Stimulated activated CD8-positive, alpha-beta memory T cell treated with anti-CD3 and anti-CD28 coated beads, Interleukin-7, amount 100 ng/mL, for 4 hours (primary cell): ENCODE data around the gene ARHGEF4.

Experiments
- DNase-seq, 2 donors: peaks; one replicate each; pipeline ENCODE4 v3.0.0-alpha.2; 2020; ENCODE audit warnings: low read depth in 2 of 2

The ARHGEF4 gene

DNA sequence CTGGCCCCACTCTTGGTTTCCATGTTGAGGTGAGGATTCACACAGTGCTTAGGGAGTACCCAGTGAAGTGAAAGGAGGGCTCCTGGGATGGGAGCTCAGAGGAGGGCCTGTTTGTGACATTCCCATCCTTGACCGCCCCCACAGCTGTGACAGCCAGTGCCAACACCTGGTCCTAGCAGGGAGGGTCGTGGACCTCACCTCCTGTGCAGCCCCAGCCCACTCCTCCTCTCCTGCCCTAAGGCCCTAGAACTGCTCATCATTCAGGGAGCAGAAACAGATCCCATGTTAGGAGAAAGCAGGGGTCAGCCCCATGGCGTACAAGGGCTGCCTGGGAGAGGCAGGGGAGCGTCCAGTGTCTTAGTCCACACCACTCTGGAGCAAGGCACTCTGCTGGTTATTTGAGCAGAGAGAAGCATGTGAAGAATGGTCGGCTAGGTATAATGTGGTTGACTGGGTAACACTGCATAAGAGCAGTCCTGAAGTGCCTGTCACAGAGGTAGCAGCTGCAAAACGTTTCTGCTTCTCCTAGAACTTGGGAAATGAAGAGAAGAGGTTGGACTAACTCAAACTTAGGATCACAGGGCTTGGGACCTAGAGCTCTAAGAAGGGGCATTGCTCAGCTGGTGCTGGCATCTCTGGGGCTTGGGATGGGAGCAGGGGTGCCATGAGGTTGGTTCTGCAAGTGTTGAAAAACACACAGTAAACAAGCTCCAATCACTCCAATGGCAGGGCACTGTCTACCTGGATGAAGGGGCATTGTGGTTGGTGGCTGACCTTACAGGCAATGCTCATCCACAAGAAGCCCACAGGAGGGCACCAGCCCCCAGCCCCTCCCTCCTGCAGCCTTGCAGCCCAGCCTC, 200.9 kb downstream of the ARHGEF4 start:
- DNase-seq, result no peak

DNA sequence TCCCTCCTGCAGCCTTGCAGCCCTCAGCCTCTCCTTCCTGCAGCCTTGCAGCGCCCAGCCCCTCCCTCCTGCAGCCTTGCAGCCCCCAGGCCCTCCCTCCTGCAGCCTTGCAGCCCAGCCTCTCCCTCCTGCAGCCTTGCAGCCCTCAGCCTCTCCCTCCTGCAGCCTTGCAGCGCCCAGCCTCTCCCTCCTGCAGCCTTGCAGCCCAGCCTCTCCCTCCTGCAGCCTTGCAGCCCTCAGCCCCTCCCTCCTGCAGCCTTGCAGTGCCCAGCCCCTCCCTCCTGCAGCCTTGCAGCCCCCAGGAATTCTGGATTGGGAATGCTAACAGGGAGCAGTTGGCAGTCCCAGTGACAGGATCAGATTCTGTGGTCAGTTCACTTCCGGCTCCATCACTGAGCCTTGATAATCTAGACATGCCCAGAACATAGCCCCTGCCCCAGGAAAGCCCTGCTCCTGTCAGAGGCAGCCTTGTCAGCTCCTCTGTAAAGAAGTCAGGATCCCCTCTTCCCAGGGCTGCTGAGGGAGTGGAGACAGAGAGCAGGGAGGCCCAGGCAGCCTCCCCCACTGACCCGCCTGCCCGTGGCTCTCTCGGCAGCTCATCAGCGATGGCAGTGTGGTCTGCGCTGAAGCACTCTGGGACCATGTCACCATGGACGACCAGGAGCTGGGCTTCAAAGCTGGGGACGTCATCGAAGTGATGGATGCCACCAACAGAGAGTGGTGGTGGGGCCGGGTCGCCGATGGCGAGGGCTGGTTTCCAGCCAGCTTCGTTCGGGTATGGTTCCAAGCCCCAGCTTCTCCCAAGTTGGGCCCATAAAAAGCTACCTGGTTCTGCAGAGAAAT, 201.8 kb downstream of the ARHGEF4 start:
- DNase-seq, result no peak

DNA sequence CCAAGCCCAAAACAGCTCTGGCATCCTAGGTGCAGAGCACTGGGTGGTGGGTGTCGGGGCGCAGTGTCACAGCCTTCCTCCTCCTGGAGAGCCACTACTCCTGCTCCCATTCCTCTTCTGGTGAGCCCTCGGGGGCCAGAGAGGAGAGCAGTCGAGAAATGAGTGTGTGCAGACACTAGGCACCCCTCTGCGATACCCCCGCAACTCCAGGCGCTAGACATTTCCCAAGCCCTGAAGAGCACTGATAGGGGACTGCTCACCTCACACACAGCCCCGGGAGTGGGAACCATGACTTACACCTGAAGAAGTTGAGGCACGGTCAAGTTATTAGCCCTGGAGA, 202.4 kb downstream of the ARHGEF4 start:
- no peak for DNase-seq

DNA sequence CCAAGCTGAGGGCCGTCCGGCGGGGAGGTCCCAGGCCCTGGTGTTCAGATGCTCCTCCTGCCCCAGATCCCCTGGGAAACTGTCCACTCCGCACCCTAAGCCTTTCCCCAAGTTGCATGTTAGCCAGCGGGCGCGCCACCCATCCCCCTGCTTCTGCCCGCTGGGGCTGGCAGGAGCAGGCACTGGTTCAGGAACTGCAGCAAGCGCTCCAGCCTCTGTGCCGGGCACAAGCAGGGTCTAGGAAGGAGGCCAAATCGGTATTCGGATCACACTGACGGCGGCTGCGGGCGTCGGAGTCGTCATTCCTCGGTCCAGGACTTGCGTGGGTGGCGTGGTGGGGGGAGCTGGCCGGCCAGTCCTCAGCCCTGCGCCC, 202.8 kb downstream of the ARHGEF4 start:
- DNase-seq, result no peak

DNA sequence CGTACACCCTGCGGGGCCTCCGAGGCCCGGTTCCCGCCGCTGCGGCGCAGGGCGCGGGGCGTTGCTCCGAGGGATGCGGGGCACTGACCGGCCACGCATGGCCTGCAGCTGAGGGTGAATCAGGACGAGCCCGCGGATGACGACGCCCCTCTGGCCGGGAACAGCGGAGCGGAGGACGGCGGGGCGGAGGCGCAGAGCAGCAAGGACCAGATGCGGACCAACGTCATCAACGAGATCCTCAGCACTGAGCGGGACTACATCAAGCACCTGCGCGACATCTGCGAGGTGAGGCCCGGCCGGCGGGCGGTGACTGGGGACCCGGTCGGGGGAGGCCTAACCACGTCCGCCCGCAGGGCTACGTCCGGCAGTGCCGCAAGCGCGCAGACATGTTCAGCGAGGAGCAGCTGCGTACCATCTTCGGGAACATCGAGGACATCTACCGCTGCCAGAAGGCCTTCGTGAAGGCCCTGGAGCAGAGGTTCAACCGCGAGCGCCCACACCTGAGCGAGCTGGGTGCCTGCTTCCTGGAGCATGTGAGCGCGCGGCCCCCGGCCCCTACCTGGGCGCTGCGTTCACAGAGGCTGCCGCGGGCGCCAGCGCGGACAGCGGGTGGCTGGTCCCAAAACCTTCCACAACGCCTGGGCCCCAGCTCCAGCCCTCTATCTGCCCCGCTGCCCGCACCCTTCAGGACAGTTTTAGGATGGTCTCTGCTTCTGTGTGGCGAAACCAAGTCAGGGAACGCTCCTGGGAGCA, 203.4 kb downstream of the ARHGEF4 start:
- no peak for DNase-seq

DNA sequence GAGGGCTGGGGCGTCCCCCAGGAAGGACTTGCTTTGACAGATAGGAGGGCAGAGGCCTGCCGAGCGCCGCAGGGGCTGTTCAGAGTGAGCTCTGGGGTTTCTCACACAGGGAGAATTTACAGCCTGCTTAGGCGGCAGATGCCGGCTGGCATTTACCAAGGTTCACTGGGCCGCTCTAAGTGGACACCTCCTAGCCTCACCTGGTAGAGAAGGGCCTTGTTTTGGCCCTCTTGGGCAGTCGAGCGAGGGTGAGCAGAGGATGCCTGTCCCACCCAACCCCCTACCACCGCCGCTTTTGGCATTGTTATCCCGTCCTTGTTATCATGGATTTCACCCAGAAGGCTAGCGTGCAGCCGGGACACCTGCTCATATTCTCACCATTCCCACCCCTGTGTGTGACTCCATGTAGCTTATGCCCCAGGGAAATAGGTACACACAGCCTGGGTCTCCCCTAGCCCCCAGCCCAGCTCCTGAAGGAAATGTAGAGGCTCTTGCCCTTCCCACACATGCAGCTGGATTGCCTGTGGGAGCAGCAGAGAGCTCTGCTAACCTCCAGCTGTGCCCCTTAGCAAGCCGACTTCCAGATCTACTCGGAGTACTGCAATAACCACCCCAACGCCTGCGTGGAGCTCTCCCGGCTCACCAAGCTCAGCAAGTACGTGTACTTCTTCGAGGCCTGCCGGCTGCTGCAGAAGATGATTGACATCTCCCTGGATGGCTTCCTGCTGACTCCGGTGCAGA, 204.1 kb downstream of the ARHGEF4 start:
- DNase-seq, result no peak

DNA sequence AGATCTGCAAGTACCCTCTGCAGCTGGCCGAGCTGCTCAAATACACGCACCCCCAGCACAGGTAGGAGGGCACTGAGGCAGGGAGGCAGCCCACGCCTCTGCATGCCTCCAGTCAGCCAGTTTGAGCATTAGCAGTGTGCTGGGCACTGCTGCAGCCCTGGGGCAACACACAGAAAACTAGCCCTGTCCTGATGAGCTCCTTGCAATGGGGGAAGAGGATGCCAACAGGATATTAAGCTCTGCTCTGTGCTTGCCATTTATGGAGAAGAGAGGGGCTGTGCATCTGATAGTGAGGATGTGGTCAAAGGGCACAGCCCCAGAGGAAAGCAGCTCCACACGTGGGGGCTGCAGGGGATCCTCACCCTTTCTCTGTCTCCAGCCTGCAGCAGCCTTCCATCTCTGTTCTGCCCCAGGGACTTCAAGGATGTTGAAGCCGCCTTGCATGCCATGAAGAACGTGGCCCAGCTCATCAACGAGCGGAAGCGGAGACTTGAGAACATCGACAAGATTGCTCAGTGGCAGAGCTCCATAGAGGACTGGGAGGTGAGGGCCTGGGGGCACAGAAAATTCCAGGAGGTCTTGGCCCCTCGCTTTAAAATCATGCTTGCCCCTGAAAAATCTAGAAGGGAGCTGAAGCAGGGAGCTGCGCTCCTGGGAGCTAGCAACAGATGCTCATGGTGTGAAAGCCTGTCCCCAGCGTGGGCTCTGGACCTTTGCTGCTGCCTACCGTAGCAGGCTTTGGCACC, 204.9 kb downstream of the ARHGEF4 start:
- no peak for DNase-seq

DNA sequence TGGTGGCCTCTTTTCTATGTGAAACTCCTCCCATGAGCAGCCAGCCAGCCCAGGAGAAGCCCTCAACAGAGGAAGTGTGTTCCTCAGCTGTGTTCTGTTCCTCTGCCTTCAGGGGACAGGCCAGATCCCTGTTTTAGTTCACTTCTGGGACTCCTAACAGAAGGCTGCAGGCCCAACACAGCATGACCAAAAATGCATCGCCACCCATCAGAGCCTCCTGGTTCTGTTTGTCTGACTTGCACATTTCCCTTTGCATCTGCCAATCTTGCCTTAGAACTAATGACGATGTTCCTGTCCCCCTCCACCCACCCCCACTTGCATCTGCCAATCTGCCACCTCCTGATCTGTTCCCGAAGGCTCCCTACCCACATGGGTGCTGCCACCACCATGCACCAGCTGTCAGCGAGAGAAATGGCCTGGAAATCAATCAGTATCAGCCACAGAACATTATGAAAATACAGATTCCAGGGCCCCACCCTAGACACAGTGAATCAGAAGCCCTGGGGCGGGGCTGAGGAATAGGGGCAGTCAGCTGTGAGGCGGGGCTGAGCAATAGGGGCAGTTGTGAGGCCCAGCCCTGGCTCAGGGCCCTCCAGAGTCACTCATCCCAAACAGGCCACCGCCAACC, 205.5 kb downstream of the ARHGEF4 start:
- DNase-seq, result no peak

DNA sequence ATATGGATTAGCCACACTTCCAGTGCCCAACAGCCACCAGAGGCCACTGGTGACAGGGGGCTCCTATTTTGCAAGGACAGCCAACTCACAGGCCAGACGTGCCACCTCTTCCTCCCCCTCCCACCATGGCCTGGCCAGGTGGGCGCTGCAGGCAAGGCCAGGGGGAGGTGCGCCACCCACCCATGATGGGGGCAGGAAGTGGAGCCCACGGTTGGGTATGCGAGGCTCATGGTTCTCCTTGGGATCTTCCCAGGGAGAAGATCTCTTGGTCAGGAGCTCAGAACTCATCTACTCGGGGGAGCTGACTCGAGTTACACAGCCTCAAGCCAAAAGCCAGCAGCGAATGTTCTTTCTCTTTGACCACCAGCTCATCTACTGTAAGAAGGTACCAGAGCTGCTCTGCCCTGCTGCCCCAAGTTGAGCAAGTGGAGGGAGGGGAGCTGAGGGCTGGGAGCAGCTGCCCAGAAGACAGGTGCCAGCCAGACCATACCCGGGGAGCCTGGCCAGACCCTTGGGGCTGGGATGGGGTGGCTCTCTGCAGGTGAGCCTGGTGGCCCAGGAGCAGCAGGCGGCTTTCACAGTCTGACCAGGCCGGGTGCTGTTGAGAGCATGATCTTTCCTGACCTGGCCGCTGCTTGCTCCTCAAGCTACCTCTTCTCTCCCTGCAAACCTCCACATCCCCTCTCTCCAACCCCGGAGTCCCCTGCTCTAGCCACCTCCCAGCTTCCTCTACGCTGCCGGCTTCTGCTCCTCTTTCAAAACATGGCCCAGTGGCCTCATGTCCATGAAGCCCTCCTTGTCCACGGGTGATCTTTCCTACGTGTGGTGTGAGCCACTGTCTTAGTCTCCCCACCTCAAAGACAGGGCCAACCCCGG, 206.7 kb downstream of the ARHGEF4 start:
- no peak for DNase-seq

DNA sequence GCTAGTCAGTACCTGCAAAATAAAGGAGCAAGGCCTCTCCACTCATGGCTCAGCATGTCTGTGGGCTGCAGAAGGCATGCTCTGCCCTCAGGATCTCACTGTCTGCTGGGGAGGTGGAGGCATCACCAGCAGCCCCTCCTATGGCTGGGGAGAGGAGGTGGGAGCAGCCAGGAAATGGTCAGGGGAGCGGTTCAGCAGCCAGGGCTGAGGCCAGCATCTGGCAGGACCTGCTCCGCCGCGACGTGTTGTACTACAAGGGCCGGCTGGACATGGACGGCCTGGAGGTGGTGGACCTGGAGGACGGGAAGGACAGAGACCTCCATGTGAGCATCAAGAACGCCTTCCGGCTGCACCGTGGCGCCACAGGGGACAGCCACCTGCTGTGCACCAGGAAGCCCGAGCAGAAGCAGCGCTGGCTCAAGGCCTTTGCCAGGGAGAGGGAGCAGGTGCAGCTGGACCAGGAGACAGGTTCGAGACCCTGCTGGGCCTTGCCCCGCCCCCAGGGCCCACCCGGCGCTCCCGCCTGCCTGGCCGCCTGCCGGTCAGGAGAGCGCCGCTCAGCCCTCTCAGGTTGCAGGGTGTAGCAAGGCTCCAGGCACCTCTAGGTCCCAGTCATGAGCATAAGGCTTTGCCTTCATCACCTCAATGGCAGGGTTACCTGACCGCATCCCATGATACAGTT, 207.5 kb downstream of the ARHGEF4 start:
- DNase-seq, result no peak

DNA sequence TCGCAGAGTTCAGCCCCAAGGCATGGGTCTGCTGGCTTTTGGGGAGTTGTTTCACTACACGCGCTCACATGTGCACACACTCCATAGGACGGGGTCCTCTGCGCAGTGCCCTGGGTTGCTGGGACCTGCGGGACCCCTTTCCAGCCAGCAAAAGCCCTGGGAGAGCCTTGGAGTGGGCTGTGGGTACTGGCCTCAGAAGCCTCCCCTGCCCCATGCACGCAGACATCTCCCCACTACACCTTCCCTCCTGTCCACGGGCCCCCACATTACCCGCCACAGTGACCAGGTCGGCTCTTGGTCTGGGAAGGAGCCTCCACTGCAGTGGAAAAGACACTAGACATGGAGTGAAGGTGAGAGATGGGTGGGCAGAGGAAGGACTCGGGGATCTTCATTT, 208.0 kb downstream of the ARHGEF4 start:
- no peak for DNase-seq

DNA sequence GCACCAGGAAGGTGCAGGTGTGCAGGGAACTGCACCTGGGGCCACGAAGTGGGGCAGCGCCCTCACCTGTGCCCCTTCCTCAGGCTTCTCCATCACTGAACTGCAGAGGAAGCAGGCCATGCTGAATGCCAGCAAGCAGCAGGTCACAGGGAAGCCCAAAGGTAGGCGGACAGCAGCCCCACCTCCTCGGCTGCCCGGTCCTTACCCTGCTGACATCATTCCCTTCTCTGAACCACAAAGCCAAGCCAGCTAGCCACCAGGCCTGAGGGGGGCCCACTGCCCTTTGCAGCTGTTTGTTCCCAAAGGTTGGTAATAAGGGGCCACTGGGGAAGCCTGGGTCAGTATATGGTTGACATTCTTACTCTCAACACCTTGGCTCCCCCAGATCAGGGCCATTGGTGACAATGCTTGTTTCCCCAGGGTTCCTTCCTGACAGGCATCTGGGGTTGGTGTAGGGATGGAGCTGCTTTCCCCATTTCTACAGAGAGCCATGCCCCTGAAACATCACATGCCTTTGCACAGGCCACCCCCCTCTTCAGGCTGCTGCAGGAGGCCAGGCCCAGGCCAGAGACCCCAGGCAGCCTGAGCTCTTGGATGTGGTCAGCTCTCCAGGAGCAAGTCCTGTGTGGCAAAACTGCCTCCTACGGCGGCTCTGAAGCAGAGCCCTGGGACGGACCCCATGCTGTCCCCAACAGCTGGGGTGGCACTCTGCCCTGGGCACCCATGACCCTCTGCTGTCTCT, 208.7 kb downstream of the ARHGEF4 start:
- no peak for DNase-seq

DNA sequence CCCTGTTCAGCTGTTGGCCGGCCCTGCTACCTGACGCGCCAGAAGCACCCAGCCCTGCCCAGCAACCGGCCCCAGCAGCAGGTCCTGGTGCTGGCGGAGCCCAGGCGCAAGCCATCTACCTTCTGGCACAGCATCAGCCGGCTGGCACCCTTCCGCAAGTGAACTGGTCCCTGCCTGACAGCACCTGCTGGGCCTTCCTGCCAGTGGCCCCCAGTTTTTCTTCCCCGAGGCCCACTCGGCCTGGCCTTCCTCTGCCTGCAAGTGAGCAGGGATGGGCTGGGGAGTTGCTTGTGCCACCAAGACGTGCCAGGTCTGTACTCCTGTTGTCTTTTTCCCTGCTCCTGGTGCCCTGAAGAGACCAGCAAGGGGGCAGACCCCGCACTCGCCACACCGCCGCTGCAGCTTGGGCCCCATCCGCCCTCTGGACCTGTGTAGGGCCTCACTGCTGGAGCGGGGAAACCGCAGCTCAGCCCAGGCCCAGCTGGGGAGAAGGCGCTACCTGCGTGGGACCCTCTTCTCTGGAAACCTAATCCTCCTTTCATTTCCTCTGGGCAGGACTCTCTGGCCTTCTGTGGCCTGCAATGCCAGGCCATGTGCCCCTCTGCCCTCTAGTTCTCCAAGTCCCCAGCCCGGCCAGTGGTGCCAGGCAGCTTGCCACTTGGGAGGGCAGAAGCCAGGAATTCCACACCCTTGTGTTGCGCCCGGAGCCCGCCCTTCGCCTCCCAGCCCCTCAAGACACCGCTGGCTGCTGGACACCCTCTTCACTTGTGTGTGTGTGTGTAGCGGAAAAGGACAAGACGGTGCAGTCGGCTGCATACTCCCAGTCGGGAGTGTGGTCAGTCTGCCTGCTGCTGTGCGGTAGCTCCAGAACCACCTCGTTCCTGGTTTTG, 209.6 kb downstream of the ARHGEF4 start:
- DNase-seq, result no peak

DNA sequence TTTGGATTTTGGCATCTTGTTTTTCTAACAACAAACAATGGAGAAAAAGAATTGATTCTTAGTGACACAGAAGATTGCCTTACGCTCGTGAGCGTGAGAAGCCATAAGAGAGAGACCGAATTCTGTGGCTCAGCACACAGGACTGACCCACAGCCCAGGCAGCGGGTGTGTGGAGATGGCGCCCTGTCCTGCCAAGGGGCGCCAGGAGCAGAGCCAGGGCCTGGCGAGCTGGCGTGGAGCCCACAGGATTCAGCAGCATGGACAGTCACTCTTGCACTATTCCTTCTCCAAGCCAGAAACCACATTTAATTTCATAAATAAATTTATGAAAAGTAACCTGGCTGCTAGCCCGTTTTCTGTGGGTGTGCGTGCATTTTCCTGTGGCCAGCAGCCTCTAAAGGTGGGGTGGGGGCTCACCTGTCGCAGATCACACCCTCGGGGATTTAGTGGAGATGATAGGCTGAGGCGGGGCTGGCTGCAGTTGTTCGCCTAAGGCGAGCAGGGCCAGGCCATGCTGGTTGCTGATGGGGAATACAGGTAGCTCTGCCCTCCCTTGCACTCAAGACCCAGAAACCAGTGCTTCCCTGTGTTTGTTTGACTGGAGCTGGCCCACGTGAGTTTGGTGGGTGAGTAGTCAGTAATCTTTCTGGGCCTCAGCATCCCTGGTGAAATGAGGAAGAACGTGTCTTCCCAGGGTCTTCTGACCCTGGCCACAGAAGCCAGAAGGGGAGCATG, 210.4 kb downstream of the ARHGEF4 start:
- DNase-seq, result no peak

DNA sequence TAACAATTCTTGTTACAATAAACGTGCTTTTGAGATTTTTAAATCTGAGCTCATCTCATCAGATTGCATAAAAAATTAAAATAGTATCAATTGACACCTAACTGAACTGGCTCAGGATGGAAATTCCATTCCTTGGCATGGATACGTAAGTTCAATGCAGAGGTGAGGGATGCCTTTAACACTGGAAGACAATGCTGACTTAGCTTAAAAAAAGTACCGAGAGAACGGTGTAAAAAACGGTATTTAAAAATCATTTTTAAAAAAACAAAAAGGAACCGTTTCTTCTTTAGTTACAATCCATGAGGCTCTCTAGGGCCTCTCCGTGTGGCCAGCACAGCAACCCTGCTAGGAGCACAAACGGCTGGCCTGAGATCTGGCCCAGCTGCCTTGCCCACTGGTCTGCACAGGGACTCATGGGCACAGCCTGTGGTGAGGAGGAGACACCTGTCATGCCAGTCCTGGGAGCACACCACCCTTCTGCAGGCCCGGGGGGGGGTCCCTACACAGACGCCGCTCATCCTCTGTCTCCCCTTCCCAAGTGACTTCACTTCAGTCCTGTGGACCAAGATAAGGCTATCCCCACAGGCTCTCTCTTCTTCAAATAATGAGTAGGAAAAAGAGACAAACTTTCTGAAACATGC, 211.3 kb downstream of the ARHGEF4 start:
- no peak for DNase-seq

DNA sequence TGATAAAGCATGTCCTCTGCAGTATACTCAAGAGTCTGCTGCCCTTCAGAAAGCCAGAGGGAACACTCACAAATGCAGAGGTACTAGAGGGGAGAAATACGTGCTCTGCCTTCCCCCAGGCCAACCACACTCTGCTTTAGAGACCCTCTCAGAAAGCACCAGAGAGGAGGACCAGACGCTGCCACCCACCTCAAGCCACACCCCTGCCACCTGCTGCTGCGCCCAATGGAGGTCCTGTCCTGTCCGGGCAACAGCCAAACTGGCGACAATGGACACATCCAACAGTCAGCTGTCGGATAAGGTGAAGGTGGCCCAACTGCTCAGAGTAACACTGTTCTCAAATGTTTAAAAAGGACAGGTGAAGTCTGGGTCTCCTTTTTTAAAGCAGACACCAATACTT, 211.9 kb downstream of the ARHGEF4 start:
- DNase-seq, result no peak
